GM20000 (cell line): Measurements from ENCODE around the gene ARHGAP40.

Source experiments
- DNase-seq: peaks from one replicate; pipeline ENCODE4 v3.0.0; 2012; ENCODE audit warnings: low spot score
- CTCF ChIP-seq: IDR thresholded peaks from 2 replicates; pipeline ENCODE4 v1.5.1; 2012; ENCODE audit warnings: mild to moderate bottlenecking, control low read depth; ENCODE audit errors: extremely low read depth, missing control alignments

ARHGAP40 gene

DNA sequence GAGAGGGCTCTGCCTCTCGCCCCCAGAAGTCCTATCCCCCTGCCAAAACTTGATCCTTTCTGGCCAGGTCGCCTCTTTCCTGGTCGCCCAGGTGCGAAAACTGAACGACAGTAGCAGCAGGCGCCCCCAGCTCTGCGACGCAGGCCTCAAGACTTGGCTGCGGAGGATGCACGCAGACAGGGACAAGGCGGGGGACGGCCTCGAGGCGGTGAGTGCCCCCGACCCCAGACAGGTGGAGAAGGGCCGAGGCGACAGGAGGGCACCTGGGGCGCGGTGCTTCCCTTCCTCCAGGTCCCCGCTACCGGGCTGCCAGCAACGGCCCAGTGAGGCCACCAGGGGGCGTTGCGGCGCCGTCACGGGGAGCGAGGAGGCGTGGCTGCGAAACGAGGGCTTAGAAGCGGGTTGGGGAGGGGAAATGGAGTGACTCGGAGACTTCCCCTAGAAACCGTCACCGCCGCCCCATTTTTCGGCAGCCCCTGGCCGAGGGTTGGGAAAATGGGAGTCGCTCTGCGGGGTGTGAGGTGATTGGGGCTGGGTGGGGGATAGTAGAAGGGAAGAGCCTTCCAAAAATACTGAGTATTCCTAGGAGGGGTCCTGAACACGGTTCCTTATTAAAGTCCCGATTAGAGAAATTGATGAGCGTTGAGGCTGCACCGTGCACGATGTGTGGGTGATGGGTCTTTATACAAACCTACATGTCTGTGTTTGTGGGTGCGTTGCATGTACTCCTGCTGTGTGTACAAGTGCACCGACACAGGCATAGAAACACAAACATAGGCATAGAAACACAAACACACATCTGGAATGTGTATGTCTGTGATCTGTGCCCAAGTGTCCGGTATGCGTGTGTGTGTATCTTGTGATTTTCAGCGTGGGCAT, 44.6 kb downstream of the ARHGAP40 start:
- DNase-seq: peak; percentile 89
- TF ChIP-seq CTCF: peak; percentile 99

DNA sequence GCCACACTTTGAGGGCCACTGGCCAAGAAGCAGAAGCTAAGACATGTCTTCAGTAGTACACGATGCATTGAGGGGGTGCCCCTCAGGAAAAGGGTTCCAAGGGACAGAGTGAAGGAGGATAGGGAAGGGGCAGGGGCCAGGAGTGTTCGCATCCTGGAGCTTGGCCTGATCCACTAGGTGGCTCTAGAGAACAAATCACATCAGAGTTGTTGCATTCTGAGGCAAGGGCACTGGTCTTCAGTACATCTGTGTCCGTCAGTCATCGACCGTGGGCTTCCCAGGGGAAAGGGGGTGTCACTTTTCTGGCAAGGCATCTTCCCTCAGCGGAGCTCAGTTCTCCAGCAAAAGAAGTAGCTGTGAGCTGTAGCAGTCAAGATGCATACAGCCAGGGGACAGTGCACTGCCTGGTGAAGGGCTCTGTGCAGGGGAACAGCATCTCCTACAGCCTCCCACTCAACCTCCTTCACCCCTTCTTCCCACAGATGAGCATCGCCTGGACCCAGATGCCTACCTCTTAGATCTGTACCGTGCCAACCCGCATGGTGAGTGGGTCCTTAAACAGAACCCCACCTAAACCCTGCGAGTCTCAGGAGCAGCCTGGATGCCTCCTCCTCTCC, 47.8 kb downstream of the ARHGAP40 start:
- peak; percentile 44 for DNase-seq
- TF ChIP-seq CTCF: peak; percentile 48

GRCh38 chr20:38650010-38650409, 48.4 kb downstream of the ARHGAP40 start:
- no peak for TF ChIP-seq CTCF

GRCh38 chr20:38651154-38651553, 49.5 kb downstream of the ARHGAP40 start:
- TF ChIP-seq CTCF: no peak
- no peak for DNase-seq

More at GRCh38 chr20:38650010-38650409, 48.4 kb downstream of the ARHGAP40 start:
- DNase-seq: no peak

DNA sequence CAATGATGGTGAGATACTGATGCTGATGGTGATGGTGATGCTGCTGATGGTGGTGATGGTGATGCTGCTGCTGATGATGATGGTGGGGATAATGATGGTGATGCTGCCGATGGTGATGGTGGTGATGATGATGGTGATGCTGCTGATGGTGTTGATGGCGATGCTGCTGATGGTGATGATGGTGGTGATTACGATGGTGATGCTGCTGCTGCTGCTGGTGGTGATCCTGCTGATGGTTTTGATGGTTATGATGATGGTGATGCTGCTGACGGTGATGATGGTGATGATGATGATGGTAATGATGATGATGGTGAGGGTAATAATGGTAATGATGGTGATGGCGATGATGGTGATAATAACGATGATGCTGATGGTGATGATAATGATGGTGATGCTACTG, 50.0 kb downstream of the ARHGAP40 start:
- no peak for TF ChIP-seq CTCF
- DNase-seq: no peak

DNA sequence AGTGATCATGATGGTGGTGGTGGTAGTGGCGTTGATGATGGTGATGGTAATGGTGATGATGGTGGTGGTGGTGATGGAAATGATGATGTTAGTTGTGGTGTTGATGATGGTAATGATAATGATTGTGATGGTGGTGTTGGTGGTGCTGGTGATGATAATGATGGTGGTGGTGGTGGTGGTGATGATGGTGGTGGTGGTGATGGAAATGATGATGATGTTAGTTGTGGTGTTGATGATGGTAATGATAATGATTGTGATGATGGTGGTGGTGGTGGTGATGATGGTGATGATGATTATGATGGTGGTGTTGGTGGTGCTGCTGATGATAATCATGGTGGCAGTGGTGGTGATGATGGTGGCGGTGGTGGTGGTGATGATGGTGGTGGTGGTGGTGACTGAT, 51.4 kb downstream of the ARHGAP40 start:
- TF ChIP-seq CTCF: no peak
- DNase-seq: no peak

- no peak for TF ChIP-seq CTCF
- DNase-seq: no peak
These were observed 55.8 kb downstream of the ARHGAP40 start for GRCh38 chr20:38657390-38657789.
